ENCODE measurements around the gene ADORA2B.
"Not testable (repeated sequence)": the region's sequence is repeated elsewhere in the genome, so short reads cannot be mapped to it uniquely, and the experiment has no call there.

The ADORA2B gene

DNA sequence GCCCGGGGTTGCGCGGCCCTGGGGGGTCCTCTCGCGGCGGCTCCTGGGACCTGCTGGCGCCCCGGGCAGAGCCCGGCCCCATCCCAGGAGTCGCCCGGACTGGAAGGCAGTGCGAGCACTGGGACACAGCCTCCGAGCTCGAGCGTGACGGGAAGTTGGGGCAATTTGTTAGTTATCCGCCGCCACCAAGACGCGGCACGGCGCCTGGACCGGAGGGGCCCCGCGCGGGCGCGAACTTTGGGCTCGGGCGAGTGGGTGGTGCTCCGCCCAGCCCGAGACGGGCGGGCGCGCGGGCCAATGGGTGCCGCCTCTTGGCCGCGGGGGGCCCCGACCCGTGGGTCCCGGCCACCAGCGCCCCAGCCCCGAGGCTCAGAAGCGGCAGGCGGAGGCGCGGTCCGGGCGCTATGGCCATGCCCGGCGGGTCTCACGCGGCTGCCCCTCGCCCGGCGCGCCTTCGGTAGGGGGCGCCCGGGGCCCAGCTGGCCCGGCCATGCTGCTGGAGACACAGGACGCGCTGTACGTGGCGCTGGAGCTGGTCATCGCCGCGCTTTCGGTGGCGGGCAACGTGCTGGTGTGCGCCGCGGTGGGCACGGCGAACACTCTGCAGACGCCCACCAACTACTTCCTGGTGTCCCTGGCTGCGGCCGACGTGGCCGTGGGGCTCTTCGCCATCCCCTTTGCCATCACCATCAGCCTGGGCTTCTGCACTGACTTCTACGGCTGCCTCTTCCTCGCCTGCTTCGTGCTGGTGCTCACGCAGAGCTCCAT is at the start of gene ADORA2B:
Gene ADORA2B, plus strand, starts transcription at position 372 of the 768 bp plus-strand sequence. Its CDS starts 119 bp downstream, at position 491.
- peak; percentile 46 for DNase-seq

DNA sequence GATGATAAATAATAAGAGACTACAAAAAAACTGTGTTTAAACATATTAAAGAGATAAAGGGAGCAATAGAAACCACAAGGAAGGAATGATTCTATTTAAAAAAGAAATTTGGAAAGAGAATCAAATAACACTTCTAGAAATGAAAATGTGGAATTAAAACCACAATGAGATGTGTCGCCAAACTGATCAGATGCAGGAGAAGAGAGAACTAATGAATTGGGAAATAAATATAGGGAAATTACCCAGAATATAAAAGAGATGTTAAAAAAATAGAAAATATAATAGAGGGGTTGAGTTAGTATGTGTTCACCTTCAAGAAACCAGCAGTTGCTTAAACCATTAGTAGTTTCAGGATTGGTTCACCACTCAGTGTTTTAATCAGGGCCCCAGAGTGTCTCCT is 48.7 kb upstream of the ADORA2B start:
- no peak for DNase-seq

DNA sequence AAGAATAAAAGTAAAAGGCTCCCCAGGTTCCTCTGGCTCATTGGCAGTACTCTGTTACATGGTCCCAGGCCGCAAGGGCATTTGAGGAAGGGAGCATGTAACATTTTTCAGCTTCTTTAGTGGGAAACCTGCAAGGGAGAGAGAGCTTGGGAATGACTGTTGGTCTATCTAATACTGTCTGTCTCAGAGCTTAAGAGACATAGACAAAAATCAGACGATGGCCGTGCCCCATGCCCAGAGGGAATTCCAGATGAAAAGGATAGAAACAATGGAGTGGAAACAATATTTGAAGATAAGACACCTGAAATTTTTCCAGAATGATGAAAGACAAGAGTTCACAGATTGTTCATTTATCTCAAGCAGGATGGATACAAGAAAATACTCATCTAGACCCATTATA is 48.1 kb upstream of the ADORA2B start:
- DNase-seq = no peak

DNA sequence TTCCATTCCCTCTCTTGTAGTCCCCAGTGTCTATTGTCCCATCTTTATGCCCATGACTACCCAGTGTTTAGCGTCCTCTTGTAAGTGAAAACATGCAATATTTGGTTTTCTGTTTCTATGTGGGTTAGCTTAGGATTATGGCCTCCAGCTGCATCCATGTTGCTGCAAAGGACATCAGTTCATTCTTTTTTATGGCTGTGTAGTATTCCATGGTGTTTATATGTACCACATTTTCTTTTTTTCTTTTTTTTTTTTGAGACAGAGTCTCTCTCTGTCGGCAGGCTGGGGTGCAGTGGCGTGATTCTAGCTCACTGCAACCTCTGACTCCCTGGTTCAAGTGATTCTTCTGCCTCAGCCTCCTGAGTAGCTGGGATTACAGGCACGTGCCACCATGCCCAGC is 45.3 kb upstream of the ADORA2B start:
- not testable (repeated sequence) for DNase-seq

DNA sequence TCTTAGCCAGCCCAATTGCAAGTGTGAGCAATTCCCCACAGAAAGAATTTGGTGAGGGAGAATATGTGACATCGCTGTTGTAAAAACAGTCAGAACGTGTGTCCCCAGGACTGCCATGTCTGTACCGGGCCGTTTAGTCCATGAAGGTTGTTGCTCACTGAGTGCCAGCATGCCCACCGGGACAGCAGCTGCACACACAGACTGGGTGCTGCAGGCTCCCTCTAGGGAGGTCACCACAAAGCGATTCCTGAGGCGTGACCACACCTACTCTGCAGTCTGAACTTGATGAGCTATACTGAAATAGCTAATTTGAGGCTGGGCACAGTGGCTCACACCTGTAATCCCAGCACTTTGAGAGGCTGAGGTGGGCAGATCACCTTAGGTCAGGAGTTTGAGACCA is 44.1 kb upstream of the ADORA2B start:
- no peak for DNase-seq

DNA sequence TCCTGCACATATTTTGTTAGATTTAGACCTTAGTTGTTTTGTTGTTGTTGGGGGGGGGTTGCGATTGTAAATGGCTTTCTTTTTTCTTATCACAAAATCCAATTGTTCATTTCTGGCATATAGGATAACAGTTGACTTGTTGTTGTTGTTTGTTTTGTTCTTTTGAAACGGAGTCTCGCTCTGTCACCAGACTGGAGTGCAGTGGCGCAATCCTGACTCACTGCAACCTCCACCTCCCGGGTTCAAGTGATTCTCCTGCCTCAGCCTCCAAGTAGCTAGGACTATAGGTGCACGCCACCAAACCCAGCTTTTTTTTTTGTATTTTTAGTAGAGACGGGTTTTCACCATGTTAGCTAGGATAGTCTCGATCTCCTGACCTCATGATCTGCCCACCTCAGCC is 39.7 kb upstream of the ADORA2B start:
- DNase-seq = not testable (repeated sequence)

DNA sequence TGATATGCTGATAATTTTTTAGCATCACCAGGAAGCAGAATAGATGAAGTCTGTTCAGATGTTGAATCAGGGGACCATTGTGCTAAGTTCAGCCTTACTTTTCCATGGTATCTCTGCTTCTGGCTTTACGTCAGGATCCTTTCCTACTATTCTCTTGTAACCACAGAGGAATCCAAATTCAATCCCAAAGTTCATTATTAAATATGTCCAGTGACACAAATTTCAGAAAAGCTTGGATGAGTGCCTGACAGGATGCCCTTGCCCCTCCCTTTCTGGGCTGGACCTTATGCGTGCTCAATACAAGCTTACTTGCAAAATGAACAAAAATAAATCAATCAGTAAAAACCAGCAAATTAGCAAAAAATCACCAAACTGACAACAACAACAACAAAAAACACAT is 37.6 kb upstream of the ADORA2B start:
- no peak for DNase-seq

DNA sequence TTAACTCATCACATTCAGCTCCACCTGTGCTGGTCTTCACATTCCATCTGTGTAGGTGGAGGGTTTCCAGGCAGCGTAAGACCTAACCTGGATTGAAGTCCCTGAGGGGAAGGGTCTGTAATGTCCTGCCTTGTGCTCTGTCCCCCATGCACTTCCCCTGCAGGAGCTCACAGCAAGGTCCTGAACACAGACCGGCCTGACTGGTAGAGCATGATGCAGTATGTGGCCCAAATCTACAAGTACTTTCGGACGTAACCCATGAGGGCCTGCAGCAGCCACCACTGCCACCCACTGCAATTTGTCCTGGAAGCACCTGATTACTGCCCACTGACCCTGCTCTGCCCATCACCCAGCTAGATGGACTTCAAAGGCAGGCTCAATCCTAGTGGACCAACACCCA is 36.6 kb upstream of the ADORA2B start:
- no peak for DNase-seq

DNA sequence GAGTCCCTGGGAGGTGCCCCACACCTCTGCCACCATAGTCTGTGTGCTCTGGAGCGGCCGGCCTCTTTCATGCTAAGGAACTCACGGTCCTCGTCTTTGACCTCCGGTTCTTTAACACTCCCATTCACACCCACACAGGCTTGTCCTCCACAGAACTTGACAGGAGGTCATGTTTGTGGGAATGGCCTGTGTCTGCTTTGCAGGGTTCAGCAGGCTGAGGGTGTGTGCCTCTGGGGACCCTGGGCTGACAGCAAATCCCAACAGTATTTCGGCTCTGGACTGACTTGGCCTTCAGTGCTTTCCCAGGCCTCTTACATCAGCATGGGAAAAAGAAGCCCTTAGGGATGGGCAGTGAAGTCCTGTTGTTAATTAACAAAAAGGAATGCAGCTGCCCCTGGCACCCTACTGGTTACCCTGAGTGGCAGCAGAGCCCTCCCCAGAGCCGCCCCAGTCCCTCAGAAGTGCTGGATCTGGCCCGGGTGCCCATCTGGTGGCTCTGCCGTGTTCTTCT is 35.4 kb upstream of the ADORA2B start:
- DNase-seq = no peak

DNA sequence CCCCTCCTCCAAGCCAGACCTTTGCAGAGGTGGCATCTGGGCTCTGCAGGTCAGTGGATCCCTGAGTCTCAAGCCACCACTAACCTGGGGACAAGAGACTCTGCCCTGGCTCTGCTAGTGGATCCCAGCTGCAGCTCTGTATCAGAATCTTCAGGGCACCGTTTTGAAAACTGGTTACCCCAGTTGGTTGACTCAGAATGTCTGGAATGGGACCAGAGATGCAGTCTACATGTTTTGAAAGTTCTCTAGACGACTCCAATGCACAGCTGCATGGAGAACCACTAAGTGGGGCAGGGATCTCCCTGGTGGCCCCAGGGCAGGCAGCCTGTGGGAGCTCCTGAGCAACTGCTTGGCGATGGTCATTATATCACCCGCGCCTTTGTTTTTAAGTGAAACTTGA is 34.1 kb upstream of the ADORA2B start:
- DNase-seq = no peak

DNA sequence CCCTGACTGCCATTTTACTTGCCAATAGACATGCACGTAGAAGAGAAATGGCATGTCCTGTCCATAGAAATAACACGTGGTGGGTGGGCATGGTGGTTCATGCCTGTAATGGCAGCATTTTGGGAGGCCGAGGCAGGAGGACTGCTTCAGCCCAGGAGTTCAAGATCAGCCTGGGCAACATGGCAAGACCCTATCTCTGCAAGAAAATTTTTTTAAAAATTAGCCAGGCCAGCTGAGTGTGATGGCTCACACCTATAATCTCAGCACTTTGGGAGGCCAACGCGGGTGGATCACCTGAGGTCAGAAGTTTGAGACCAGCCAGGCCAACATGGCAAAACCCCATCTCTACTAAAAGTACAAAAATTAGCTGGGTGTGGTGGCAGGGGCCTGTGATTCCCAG is 33.2 kb upstream of the ADORA2B start:
- not testable (repeated sequence) for DNase-seq

DNA sequence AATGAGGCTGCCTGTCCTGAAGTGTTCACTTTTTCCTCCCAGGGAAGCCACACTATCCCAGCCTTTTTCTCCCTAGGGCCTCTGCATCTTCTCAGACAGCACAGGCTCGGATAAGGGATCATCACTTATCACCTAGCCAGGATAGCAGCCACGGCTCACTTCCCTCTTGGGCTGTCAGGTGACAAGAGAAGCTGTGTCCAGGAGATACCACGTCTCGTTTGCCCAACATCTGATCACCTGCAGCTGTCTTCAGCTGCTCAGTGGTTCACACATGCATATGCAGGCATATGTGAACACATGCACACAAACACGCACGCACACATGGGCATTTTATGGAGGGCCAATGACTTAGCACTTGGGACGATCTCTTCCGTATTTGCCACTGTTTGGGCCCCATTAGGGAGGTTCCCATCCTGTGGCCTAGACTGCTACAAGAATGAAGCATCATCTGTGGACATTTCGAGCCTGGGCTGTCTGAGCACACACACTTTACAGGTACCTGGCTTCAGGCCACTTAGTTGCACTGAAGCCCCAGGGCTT is 32.4 kb upstream of the ADORA2B start:
- no peak for DNase-seq

DNA sequence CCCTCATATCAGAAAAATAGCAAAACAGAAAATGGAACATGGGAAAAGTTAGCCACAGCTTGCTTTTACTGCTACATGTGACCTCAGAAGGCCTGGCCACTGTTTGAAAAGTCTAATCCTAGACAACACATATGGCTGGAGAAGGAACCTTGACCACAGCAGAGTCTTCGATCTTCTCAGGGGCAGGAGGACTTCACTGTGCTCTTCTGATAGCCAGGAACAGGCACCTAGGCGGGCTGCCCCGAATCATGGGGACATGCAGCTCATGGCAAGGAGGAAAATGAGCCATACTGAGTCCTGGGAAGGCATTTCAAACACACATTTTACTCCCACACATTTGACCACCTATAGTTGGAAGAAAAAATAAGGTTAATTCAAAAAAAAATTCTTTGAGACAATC is 31.1 kb upstream of the ADORA2B start:
- DNase-seq = no peak

DNA sequence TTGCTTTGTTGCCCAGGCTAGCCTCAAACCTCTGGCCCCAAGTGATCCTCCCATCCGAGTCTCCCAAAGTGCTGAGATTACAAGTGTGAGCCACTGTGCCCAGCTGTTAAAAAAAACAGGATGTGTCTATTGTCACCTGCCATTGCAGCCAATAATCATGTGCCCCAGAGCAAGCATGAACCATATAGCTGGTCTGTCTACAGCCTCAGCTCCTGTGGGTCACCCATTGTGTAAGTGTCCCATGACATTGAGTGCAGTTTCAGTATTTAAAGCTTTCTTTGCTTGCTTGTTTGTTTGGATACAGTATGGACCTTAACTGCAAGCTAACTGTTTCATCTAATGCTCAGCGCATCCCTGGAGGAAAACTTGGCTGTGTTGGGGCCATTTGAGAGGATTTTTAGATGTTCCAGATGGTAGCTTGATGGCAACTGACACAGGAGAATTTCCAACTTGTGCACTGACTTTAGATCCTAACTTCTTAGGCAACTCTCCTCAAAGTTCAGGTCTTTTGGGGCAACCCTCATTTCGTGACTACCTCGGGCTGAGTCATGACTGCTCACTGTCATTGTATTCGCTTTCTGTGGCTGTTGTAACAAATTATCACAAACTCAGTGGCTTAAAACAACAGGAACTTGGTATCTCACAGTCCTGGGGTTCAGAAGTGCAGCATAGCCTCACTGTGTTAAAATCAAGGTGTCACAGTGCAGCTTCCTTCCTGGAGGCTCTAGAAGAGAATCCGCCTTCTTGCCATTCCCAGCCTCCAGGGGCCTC is 30.3 kb upstream of the ADORA2B start:
- DNase-seq = peak; percentile 5

DNA sequence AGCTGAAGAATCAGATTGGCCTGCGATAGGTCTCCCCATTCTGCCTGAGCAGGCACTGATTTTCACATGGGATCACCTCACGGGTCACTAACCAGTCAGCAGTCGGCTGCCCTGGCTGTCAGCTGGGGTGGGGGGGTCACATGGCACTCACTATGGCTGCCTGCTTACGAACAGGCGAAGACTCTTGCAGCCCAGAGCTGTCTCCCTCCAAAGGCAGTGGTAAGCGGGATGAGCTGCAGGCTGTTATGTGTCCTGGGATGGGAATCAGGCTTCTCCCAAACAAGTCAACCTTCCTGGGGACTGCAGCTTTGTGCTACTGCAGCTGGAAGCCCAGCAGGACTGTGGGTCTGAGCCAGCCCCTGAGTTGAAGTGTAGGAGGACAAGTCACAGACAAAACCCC is 29.0 kb upstream of the ADORA2B start:
- no peak for DNase-seq

DNA sequence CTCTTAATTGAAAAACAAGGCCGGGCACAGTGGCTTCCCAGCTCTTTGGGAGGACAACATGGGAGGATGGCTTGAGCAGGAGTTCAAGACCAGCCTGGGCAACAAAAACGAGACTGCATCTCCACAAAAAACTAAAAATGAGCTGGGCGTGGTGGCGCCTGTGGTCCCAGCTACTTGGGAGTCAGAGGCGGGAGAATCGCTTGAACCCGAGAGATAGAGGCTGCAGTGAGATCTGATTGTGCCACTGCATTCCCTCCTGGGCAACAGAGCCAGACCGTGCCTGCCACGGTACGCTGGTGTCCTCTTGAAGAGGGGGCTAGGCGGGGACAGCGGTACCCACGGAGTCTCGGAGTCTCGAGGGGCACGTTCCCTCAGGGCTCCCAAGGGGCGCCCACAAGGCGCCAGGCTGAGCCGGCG is 27.9 kb upstream of the ADORA2B start:
- no peak for DNase-seq

DNA sequence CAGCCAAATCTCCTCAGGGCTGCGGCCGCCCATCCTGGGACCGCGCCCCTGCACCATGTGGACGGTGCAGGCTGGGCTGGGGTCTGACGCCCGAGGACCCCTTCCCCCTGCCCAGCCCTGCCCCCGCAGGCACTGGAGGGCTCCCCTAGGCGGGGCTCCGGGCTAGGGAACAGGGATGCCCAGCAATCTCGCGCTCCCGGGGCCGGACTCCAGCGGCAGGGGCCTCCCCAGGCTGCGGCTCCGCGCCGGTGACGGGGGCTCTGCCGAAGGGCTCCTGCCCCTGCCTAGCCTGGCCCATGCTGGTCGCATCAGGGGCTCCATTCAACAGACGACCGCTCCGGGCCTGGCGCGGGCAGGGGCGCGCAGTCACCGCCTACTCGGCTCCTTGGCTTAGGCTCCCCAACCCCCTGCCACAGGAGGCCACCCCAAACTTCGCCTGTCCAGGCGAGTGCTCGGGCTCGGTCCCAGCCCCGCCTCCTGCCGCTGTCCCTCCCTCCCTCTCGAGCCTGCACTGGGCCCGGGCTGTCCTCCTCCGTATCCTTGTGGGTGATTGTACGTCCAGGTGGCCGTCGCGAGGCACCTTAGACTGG is 27.4 kb upstream of the ADORA2B start:
- no peak for DNase-seq

DNA sequence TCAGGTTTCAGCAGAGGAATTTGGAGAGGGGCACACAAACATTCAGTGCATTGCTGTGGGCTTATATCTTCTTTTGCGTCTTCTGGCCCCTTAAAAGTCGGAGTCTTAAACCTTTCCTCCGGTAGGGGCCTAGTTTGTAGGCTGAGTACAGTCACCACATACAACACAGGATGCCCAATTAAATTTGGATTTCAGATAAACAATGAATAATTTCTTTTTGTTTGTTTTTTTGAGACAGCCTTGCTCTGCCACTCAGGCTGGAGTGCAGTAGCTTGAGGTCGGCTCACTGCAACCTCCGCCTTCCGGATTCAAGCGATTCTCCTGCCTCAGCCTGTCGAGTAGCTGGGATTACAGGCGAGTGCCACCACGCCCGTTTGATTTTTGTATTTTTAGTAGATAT is 26.7 kb upstream of the ADORA2B start:
- no peak for DNase-seq

DNA sequence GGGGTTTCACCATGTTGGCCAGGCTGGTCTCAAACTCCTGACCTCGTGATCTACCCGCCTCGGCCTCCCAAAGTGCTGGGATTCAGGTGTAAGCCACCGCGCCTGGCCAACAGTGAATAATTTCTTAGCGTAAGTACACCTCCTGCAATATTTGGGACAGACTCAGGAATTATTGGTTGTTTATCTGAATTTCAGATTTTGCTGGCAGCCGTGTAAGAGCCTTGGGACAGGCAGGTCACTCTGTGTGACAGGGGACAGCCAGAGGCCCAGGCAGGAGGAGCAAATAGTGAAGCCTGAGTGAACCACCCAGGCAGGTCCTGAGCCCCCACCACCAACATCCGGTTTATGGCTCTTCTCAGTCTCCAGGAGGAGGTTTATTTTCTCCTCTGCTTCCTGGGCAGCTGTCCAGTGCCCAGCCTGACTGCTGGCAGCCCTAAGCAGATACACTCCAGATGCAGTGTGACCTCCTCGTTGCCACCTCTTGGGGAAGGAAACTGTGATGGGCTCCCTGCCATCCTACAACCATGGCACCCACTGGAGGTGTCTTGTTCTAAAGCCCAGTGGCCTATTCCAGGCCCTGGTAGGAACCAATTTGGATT is 26.2 kb upstream of the ADORA2B start:
- DNase-seq = no peak

DNA sequence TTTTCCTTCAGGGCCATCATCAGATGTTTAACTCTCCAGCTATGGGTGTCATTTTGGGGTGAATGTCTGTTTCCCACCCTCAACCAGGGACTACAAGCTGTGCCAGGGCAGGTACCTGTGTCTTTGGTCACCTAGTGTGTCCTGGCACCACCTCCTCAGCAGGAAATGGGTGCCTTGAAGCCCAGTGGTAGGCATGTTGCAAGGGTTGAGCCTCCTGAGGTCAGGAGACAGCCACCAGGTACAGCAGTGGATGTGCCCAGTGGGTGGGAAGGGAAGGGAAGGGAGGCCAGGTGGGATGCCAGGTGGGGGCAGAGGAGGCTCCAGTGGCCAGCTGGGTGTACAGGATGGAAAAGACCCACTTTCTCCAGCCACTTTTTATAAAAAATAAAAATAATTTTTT is 25.5 kb upstream of the ADORA2B start:
- DNase-seq = no peak

DNA sequence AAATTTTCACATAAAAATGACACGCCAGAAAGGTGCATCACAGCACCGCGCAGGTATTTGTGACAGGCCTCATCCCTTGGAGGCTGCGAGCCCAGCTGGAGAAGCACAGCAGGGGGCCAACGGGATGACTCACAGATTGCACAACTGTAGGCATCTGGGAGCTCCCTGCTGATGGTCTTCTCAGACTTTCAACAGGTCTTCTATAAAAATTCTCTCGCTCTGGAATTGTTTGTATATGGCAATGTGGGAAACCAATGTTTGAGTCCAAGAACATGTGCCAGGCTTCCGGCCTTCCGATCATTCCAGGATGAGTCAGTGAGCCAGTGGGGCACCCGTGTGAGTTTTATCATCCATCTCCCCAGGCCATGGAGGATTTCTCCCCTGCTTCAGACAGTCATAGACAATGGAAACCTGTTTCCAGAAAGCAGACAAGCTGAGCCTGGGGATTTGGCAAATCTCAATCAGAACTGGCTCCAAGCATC is 24.1 kb upstream of the ADORA2B start:
- DNase-seq = no peak

DNA sequence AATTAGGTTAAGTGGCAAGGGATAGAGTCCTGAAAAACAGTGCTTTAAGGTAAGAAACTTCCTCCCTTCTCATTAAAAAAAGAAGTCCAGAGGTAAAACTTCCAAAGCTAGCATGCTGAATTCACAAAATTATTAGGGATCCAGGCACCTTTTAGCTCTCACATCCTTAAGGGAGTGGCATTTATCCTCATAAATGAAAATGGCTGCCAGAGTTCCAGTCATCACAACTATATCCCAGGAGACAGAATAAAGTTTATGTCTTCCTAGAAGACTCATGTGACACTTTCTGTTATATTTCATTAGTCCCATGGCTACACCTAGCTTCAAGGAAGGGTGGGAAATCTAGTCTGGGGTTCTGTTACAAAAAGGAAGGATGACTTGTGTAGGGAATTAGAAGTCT is 23.3 kb upstream of the ADORA2B start:
- DNase-seq = no peak

DNA sequence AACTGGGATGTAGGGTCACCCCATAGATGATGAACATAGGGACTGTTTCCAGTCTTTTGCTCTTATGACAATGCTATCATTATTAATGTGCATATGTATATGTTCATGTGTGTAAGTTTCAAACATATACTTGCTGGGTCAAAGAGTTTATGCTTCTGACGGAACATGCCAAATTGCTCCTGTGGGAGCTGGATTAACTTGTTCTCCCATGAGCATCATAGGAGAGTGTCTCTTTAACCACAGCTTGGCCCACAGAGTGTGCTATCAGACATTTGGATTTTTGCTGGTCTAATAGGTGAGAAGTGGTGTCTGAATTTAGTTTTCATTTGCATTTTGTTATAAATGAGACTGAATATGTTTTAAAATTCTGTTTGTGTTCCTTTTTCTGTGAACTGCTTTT is 22.3 kb upstream of the ADORA2B start:
- no peak for DNase-seq

Measured in stimulated activated CD4-positive, alpha-beta T cell treated with anti-CD3 and anti-CD28 coated beads, Interleukin-1b, Interleukin-23, amount 100 ng/mL, for 48 hours (primary cell).